GM12878 (cell line): Measurements from ENCODE around the gene NOC2L. TPM values are rescaled to one million over a fixed set of nuclear protein-coding genes. Genes with fewer than 3 reads are reported as not detected.
A peak's percentile ranks its signal among the peaks of the same experiment; 100 is the strongest.

Source experiments
- ATAC-seq: fragments of 200-7000 bp; cut with Tn5 transposase; 3 replicates; pipeline ENCODE4 v1.9.1; 2020; ENCODE audit warnings: mild to moderate bottlenecking, moderate library complexity
- BruUV-seq: library from RNA; stranded (reverse); fragments of 400-500 nt; replicated peaks from 2 replicates; lab custom pipeline; 2021; lab: Mats Ljungman, UMichigan
- CTCF ChIA-PET: fragments of 300-600 bp; sonication (Branson Sonifier 250); formaldehyde crosslinking; extraction: SDS; loops from one replicate; lab custom pipeline; 2021; ENCODE audit warnings: inconsistent platforms; lab: Yijun Ruan, JAX
- POLR2A ChIA-PET: fragments of 350-600 bp; formaldehyde crosslinking; extraction: SDS; loops from one replicate; lab custom pipeline; 2021; ENCODE audit warnings: inconsistent platforms; lab: Charles Lee
- RAD21 ChIA-PET: fragments of 300-600 bp; sonication (Branson Sonifier 250); formaldehyde crosslinking; loops from one replicate; lab custom pipeline; 2023; ENCODE audit warnings: antibody characterized with exemption; ENCODE audit not compliant: unreplicated experiment; lab: Charles Lee
- SMC1A ChIA-PET: fragments of 300-600 bp; sonication (Branson Sonifier 250); formaldehyde crosslinking; loops from one replicate; lab custom pipeline; 2023; ENCODE audit not compliant: unreplicated experiment, uncharacterized antibody; lab: Charles Lee
- DNase-seq: peaks from one replicate; pipeline ENCODE4 v3.0.0-alpha.2; 2011; ENCODE audit warnings: low read depth, low spot score
- FAIRE-seq: peaks from 3 replicates; lab custom pipeline; 2011; peaks lifted over from hg19 to GRCh38; lab: Jason Lieb, UNC
- H2AFZ ChIP-seq: 2 replicates; pipeline ENCODE4 v1.6.0; 2011; ENCODE audit warnings: low read depth, low read length, control low read depth; ENCODE audit not compliant: control insufficient read depth
- H3K27ac ChIP-seq: 2 replicates; pipeline ENCODE4 v1.5.1; 2011; ENCODE audit warnings: control low read depth; ENCODE audit not compliant: control insufficient read depth, insufficient read depth
- H3K27me3 ChIP-seq, 2 experiments: replicated peaks in 1 of 2; 2 replicates each; pipeline versions ENCODE4 v1.6.0 to v1.6.1; 2011; ENCODE audit warnings: low read length in 1 of 2; ENCODE audit not compliant: control insufficient read depth in 2 of 2, insufficient read depth in 2 of 2
- H3K36me3 ChIP-seq, 2 experiments: 2 replicates each; pipeline ENCODE4 v1.5.1; 2011; ENCODE audit warnings: low read length in 1 of 2; ENCODE audit not compliant: control insufficient read depth in 2 of 2, insufficient read depth in 2 of 2
- H3K4me1 ChIP-seq: 2 replicates; pipeline ENCODE4 v1.6.1; 2011; ENCODE audit warnings: mild to moderate bottlenecking, low read length, moderate library complexity, mixed read lengths; ENCODE audit not compliant: control insufficient read depth, insufficient read depth
- H3K4me2 ChIP-seq: 2 replicates; pipeline ENCODE4 v1.6.0; 2011; ENCODE audit warnings: control low read depth; ENCODE audit not compliant: control insufficient read depth, insufficient read depth
- H3K4me3 ChIP-seq: fragments of 200-600 bp; sonication (generic); 2 replicates; pipeline ENCODE4 v1.5.1; 2016
- H3K79me2 ChIP-seq: 2 replicates; pipeline ENCODE4 v1.6.0; 2011; ENCODE audit warnings: low read length; ENCODE audit not compliant: control insufficient read depth, insufficient read depth
- H3K9ac ChIP-seq: 2 replicates; pipeline ENCODE4 v1.8.0; 2011; ENCODE audit warnings: low read length, control low read depth, mixed read lengths; ENCODE audit not compliant: control insufficient read depth, insufficient read depth
- H3K9me3 ChIP-seq: replicated peaks from 3 replicates; pipeline ENCODE4 v1.5.1; 2011; ENCODE audit warnings: mild to moderate bottlenecking, low read length; ENCODE audit not compliant: control insufficient read depth, insufficient read depth
- H4K20me1 ChIP-seq: 2 replicates; pipeline ENCODE4 v1.6.0; 2011; ENCODE audit not compliant: control insufficient read depth, insufficient read depth
- REST ChIP-seq: IDR thresholded peaks from 2 replicates; pipeline ENCODE4 v1.6.1; 2012; ENCODE audit warnings: mild to moderate bottlenecking, low read depth, low read length
- WGBS: methylation state at CpG from one replicate; pipeline ENCODE4 v1.1.6; 2016; ENCODE audit warnings: low lambda C conversion rate; ENCODE audit not compliant: insufficient replicate concordance, insufficient coverage; ENCODE audit errors: missing lambda C conversion rate; 5-methylcytosine and 5-hydroxymethylcytosine counted together
- in situ Hi-C: fragments of 300-500 bp; cut with MboI; formaldehyde crosslinking; loops from 9 replicates; pipeline ENCODE4 v1.14.3; 2018; ENCODE audit warnings: mixed read lengths
- intact Hi-C: fragments of 100-400 bp; cut with micrococcal nuclease; formaldehyde crosslinking; loops from one replicate; pipeline ENCODE4 v1.14.2; 2022; ENCODE audit not compliant: unreplicated experiment
- polyA plus RNA-seq, 11 experiments: library from polyadenylated mRNA; depleted of rRNA in 4 of 11; unstranded in 6 of 11; stranded (reverse) in 5 of 11; fragments of >200 nt; fragmentation: Nextera tagmentation in 4 of 11; fragmentation: Illumina TruSeq in 1 of 11; extraction: Ambion mirVana in 4 of 11; extraction: Trizol in 1 of 11; gene quantifications; 1 replicate in 1 of 11; 2 replicates in 10 of 11; pipeline versions ENCODE4 v1.2.1 to v1.2.3, GENCODE V29; 2011 to 2016; ENCODE audit warnings: inconsistent platforms in 2 of 11, missing spikeins in 2 of 11, low read depth in 1 of 11
- total RNA-seq, 4 experiments: library from RNA; depleted of rRNA in 3 of 4; stranded (reverse); fragments of >200 nt in 3 of 4; fragmentation: Illumina TruSeq in 1 of 4; extraction: Trizol in 1 of 4; gene quantifications; 2 replicates each; pipeline versions ENCODE4 v1.2.1 to v1.2.3, GENCODE V29; 2013 to 2021

The NOC2L gene
- total and polyA plus RNA-seq, 10 of the 15 experiments (the other 5 are each of a cell fraction or from before 2014, with no cell fraction given) = 1.3 to 171 (median 64.3) TPM

- POLR2A ChIA-PET = interaction anchor here (0.6 kb wide), 1 partner anchor 492 kb away, joined by 5 read pairs; no protein-coding TSS in a partner anchor
These were observed 27.5 kb downstream of the NOC2L start for GRCh38 chr1:931380-932172.

More at GRCh38 chr1:931380-932172, 27.5 kb downstream of the NOC2L start:
- BruUV-seq = no TSS peak
- in situ Hi-C loops = loop anchor here (10.0 kb wide), 1 partner anchor 57 kb away; no protein-coding TSS in a partner anchor
- RAD21 ChIA-PET = no interaction called here
- no peak for FAIRE-seq
- SMC1A ChIA-PET = no interaction called here
- WGBS = under 1% methylated on average over 15 of the region's 15 CpGs
- Histone ChIP-seq H3K27me3 (peaks cover under 1 to 5% of the 10 kb centered on the region in 2 experiments; a peak in 3 of 4 replicates), H3K9ac (no peak overlapping the region), H3K79me2 (no peaks in the 10 kb centered on the region), H3K4me1 (no peaks in the 10 kb centered on the region), H3K27ac (no peak overlapping the region), H4K20me1 (no peaks in the 10 kb centered on the region), H2AFZ (no peak overlapping the region), H3K4me3 (no peak overlapping the region), H3K9me3 (no peaks in the 10 kb centered on the region), H3K4me2 (no peak overlapping the region), H3K36me3 (no peaks in the 10 kb centered on the region)
- peak; percentile 47 for ATAC-seq
- CTCF ChIA-PET = no interaction called here
- no peak for TF ChIP-seq REST
- no peak for DNase-seq
- intact Hi-C loops = no loop called here
